ENCODE results near the gene ANKH.

ANKH gene

DNA sequence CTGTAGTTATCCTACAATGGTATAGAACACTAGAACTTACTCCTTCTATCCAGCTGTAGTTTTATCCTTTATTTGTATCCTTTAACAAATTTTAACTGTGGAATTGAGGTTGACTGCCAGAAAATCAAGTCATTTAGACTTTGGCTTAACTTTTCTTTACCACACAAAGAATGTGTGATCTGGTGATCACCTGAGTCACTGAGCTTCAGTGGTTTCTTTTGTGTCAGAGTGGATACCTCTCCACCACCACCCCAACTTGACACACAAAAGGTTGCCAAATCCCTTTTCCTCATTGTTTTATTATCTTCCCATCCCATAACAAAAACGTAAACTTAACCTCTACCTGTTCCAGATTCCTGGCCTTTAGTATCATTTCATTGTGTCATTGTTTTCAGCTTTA is 201.6 kb downstream of the ANKH start:
- no peaks in the 10 kb centered on the region for H3K9me3 ChIP-seq (ENCODE audit: low read length)
- peaks cover 13% of the 10 kb centered on the region for H3K4me1 ChIP-seq (ENCODE audit: insufficient read depth, low read length)
- no peak overlapping the region for H2AFZ ChIP-seq (ENCODE audit: low read depth, low read length)
- H3K36me3 ChIP-seq (ENCODE audit: insufficient read depth, low read length): peaks cover 5% of the 10 kb centered on the region
- no peaks in the 10 kb centered on the region for H3K27me3 ChIP-seq (ENCODE audit: insufficient read depth, low read length)
- H3K4me3 ChIP-seq (ENCODE audit: low read length): no peak overlapping the region

DNA sequence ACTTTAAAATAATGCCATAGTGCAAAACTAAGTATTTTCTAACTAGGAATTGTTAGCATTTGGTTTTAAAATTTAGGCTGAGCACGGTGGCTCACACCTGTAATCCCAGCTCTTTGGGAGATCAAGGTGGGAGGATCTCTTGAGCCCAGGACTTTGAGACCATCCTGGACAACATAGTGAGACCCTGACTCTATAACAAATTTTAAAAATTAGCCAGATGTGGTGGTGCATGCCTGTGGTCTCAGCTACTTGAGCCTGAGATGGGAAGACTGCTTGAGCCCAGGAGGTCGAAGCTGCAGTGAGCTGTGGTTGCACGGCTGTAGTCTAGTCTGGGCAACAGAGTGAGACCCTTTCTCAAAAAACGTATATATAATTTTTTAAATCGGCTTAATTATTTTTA is 202.2 kb downstream of the ANKH start:
- Histone ChIP-seq H3K36me3 (ENCODE audit: insufficient read depth, low read length) (peaks cover 3% of the 10 kb centered on the region), H3K4me3 (ENCODE audit: low read length) (no peak overlapping the region), H3K9me3 (ENCODE audit: low read length) (no peaks in the 10 kb centered on the region), H3K4me1 (ENCODE audit: insufficient read depth, low read length) (peaks cover 13% of the 10 kb centered on the region), H3K27me3 (ENCODE audit: insufficient read depth, low read length) (no peaks in the 10 kb centered on the region), H2AFZ (ENCODE audit: low read depth, low read length) (no peak overlapping the region)

DNA sequence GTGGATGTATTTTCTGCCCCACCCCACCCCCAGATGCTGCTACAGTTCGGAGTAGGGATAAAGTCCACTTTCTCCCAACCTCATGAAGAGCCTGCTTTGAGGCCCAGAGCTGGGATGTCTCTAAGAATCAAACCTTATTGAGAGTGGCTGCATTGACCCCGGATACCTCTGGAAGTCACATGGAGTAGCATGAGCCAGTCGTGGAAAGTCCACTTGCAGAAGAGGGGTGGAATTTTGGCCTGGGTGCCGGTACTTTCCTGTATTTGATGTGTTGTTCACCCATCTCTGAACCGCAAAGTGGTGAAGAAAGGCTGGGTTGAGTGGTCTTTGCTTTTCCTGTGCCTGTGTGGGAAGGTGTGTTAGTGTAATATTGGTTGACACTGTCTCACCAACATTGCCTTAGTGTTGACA is 203.4 kb downstream of the ANKH start:
- H3K36me3 ChIP-seq (ENCODE audit: insufficient read depth, low read length): no peaks in the 10 kb centered on the region
- no peaks in the 10 kb centered on the region for H3K27me3 ChIP-seq (ENCODE audit: insufficient read depth, low read length)
- no peak overlapping the region for H3K4me3 ChIP-seq (ENCODE audit: low read length)
- H3K9me3 ChIP-seq (ENCODE audit: low read length): no peaks in the 10 kb centered on the region
- H2AFZ ChIP-seq (ENCODE audit: low read depth, low read length): no peak overlapping the region
- peaks cover 17% of the 10 kb centered on the region for H3K4me1 ChIP-seq (ENCODE audit: insufficient read depth, low read length)

DNA sequence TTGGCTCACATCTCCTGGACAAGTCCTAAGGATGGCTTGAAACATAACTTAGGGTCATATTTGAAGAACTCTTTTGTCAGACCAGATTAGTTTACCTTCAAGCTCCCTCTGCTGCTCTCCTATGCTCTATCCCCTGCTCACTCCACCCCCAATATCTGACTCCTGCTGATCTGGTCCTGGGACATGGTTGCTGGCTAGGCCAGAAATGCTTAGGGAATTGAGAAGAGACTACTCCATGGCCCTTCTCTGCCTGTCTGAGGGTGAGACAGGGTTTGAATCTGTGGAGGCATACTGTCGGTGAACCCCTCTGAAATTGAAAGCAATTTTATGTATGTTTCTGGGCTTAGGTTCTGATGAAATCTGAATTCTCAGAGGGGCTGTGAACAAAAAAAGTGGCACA is 203.8 kb downstream of the ANKH start:
- H3K4me3 ChIP-seq (ENCODE audit: low read length): no peak overlapping the region
- peaks cover 19% of the 10 kb centered on the region for H3K4me1 ChIP-seq (ENCODE audit: insufficient read depth, low read length)
- H3K9me3 ChIP-seq (ENCODE audit: low read length): no peaks in the 10 kb centered on the region
- no peaks in the 10 kb centered on the region for H3K36me3 ChIP-seq (ENCODE audit: insufficient read depth, low read length)
- H3K27me3 ChIP-seq (ENCODE audit: insufficient read depth, low read length): no peaks in the 10 kb centered on the region
- H2AFZ ChIP-seq (ENCODE audit: low read depth, low read length): no peak overlapping the region

DNA sequence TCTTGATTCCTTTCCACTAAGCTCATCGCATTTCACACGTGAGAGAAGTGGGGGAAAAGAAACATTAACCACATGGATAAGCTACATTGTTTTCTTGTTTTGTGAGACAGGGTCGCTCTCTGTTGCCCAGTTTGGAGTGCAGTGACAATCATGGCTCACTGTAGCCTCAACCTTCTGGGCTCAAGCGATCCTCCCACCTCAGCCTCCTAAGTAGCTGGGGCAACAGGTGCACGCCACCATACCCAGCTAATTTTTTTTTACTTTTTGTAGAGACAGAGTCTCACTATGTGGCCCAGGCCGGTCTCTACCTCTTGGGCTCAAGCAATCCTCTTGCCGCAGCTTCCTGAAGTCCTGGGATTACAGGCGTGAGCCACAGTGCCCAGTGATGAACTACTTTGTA is 204.3 kb downstream of the ANKH start:
- Histone ChIP-seq H3K9me3 (ENCODE audit: low read length) (no peaks in the 10 kb centered on the region), H3K27me3 (ENCODE audit: insufficient read depth, low read length) (no peaks in the 10 kb centered on the region), H3K4me1 (ENCODE audit: insufficient read depth, low read length) (peaks cover 19% of the 10 kb centered on the region), H3K36me3 (ENCODE audit: insufficient read depth, low read length) (no peaks in the 10 kb centered on the region), H2AFZ (ENCODE audit: low read depth, low read length) (no peak overlapping the region), H3K4me3 (ENCODE audit: low read length) (no peak overlapping the region)

DNA sequence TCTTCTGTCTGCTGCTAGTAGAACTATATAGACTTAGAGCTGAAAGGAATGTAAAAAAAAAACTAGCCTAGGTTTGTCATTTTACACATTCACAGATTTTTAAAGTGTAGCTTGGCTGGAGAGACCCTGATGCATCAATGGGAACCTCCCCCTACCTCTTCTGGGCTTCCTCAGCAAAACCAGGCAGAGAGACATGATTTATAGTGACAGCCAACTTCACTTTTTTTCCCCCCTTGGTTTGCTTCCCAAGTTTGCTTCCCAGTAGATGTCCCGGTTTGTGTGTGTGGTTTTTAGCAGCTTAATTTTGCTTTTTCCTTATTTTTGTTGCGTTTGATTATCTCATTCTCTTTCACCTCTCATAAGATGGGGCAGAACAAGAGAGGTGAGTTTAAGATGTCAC is 205.2 kb downstream of the ANKH start:
- Histone ChIP-seq H3K9me3 (ENCODE audit: low read length) (no peaks in the 10 kb centered on the region), H2AFZ (ENCODE audit: low read depth, low read length) (no peak overlapping the region), H3K27me3 (ENCODE audit: insufficient read depth, low read length) (no peaks in the 10 kb centered on the region), H3K4me3 (ENCODE audit: low read length) (no peak overlapping the region), H3K4me1 (ENCODE audit: insufficient read depth, low read length) (peaks cover 19% of the 10 kb centered on the region), H3K36me3 (ENCODE audit: insufficient read depth, low read length) (no peaks in the 10 kb centered on the region)

DNA sequence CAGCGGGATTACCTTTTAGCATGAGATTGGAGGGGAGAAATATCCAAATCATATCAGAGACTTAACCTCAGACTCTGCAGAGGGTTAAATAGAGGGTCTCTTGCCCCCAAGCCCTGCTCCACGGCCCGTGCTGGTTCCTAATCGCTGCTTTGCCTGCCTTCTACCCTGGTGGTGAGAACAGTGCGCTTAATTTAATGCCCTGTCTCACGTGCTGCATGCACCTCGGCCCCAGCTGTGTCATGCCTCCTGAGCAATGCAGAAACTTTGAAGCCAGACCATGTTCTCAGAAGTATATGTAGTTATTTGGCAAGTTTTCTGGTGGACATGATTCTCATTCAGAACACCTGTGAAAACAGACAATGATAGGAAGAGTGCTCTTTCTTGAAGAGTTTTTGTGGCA is 205.6 kb downstream of the ANKH start:
- H3K27me3 ChIP-seq (ENCODE audit: insufficient read depth, low read length): no peaks in the 10 kb centered on the region

DNA sequence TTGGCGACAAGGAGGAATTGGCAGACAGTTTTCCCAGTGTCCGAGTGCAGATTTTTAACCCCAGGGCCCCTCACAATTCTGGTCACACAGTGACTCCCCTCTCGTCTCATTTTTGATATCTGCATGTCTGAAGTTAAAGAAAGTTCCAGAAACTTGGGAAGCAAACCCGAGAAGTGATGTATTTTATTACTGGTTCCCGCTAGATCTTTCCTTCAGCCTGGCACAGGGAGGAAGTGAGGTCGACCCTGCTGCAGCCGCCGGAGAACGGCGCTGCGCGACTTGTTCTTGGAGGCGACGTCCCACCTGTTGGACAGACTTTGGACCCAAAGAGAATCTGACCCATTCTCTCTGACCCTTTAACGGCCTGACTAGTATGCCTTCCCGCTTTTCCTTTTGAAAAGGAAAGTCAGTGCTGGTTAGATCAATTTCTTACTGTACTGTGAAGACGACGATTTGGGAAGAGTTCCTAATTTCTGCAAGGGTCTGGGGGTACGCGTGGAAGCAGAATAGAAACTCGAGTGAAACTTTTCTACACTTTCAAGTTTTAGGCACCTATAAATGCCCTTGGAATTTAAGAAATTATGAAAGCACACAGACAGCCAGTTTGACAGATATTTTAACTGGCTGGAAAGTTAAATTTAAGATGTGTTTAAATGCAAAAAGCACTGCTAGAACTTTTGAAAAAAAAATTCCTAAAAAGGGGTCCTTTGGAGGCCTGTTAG is 206.3 kb downstream of the ANKH start:
- no peaks in the 10 kb centered on the region for H3K36me3 ChIP-seq (ENCODE audit: insufficient read depth, low read length)

More for the DNA sequence above, 205.6 kb downstream of the ANKH start:
- H3K9me3 ChIP-seq (ENCODE audit: low read length): no peaks in the 10 kb centered on the region
- H3K4me3 ChIP-seq (ENCODE audit: low read length): peak overlapping the region; percentile 67
- H3K36me3 ChIP-seq (ENCODE audit: insufficient read depth, low read length): no peaks in the 10 kb centered on the region
- peaks cover 19% of the 10 kb centered on the region for H3K4me1 ChIP-seq (ENCODE audit: insufficient read depth, low read length)
- no peak overlapping the region for H2AFZ ChIP-seq (ENCODE audit: low read depth, low read length)

DNA sequence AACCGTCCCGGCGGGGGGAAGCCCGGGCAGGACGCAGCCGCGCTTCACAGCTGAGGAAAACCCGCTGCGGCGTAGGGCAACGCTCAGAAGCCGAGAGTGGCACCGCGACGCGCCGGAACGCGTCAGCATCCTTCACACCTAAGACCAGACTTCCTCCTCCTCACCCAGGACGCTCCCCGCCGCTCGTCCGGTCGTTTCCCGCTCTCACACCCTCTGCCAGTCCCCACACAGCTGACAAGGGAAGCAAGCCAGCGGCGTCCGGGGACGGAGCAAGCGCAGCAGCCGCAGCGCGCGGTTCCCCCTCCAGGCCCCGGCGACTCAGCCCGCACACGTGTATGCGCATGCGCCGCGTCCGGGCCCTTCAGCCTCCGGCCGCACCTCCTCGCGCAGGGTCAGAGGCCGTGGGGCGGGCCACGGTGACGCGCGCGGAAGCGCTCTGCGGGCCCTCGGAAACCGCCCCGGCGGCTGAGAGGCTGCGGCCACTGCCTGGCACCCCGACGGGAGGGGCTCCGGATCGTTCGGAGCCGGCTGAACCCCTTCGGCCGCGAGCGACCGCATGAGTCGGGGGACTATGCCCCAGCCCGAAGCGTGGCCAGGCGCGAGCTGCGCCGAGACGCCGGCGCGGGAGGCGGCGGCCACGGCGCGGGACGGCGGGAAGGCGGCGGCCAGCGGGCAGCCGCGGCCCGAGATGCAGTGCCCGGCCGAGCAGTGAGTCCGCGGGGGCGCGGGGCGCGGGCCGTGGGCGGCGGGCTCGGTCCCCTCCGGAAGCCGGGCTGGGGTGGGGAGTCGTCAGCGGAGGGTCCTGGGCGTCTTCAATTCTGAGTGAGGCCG is 207.1 kb downstream of the ANKH start, which contains the start of gene OTULIN:
Gene OTULIN, plus strand, starts transcription at position 449 of the 831 bp plus-strand sequence. Its CDS starts 108 bp downstream, at position 557.
- Histone ChIP-seq H3K27me3 (ENCODE audit: insufficient read depth, low read length) (no peaks in the 10 kb centered on the region), H3K4me3 (ENCODE audit: low read length) (peak within 1 kb of the TSS; percentile 67)

More for the DNA sequence above, 206.3 kb downstream of the ANKH start:
- H2AFZ ChIP-seq (ENCODE audit: low read depth, low read length): peak overlapping the region; percentile 38
- H3K9me3 ChIP-seq (ENCODE audit: low read length): no peaks in the 10 kb centered on the region
- peak overlapping the region; percentile 67 for H3K4me3 ChIP-seq (ENCODE audit: low read length)
- no peaks in the 10 kb centered on the region for H3K27me3 ChIP-seq (ENCODE audit: insufficient read depth, low read length)
- peaks cover 19% of the 10 kb centered on the region for H3K4me1 ChIP-seq (ENCODE audit: insufficient read depth, low read length)

DNA sequence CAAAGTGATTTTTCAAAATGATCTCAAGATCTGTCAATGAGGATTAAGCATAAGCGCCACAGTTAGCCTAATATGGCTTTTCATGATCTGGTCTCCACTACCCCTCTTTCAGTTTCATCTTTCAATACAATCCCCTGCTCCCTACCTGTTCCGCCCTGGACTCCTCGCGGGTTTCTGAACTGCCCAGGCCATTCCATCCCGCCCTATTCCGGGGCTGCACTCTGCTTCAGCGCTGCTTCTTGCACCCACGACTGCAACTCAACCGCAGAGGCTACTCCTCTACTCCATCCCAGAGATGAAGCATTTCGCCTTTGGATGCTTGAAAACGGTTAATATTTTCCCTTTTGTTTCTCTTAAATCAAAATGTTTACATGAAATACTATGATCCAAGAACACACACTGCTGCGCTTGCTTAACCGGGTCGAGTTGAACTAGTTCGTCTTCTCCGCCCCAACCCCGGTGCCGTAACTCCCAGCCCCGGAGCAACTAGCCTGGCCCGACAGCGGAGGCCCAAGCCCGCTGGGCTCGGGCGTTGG is 207.8 kb downstream of the ANKH start:
- Histone ChIP-seq H3K36me3 (ENCODE audit: insufficient read depth, low read length) (no peaks in the 10 kb centered on the region), H3K4me3 (ENCODE audit: low read length) (peak overlapping the region; percentile 67), H3K9me3 (ENCODE audit: low read length) (no peaks in the 10 kb centered on the region), H3K27me3 (ENCODE audit: insufficient read depth, low read length) (no peaks in the 10 kb centered on the region), H3K4me1 (ENCODE audit: insufficient read depth, low read length) (peaks cover 19% of the 10 kb centered on the region), H2AFZ (ENCODE audit: low read depth, low read length) (peak overlapping the region; percentile 38)

More for the DNA sequence above, 207.1 kb downstream of the ANKH start, which contains the start of gene OTULIN:
- Histone ChIP-seq H3K4me1 (ENCODE audit: insufficient read depth, low read length) (peaks cover 19% of the 10 kb centered on the region), H3K9me3 (ENCODE audit: low read length) (no peaks in the 10 kb centered on the region), H2AFZ (ENCODE audit: low read depth, low read length) (peak within 1 kb of the TSS; percentile 38), H3K36me3 (ENCODE audit: insufficient read depth, low read length) (no peaks in the 10 kb centered on the region)

DNA sequence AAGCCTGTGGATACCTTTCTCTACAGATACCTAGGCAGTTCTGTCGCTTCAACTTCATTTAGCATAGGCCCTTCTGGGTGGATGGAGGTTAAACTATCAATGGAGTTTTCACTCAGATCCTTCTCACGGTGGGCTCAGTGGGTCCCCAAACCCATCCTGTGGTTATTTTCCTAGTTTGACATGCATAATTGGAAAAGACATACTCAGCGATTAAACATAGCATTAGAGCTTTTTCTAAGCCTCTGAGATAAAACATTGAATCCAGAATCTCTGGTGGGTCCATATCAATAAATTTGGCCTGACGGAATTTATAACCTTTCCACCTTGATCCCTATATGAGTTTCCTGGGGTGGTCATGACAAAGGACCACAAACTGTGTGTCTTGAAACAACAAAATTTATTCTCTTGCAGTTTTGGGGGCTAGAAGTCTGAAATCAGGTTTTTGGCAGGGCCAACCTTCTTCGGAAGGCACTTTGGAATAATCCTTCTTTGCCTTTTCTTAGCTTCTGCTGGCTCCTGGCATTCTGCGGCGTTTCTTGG is 208.8 kb downstream of the ANKH start:
- no peaks in the 10 kb centered on the region for H3K9me3 ChIP-seq (ENCODE audit: low read length)
- H3K27me3 ChIP-seq (ENCODE audit: insufficient read depth, low read length): no peaks in the 10 kb centered on the region
- peak overlapping the region; percentile 67 for H3K4me3 ChIP-seq (ENCODE audit: low read length)
- no peak overlapping the region for H2AFZ ChIP-seq (ENCODE audit: low read depth, low read length)
- no peaks in the 10 kb centered on the region for H3K36me3 ChIP-seq (ENCODE audit: insufficient read depth, low read length)
- peaks cover 19% of the 10 kb centered on the region for H3K4me1 ChIP-seq (ENCODE audit: insufficient read depth, low read length)

DNA sequence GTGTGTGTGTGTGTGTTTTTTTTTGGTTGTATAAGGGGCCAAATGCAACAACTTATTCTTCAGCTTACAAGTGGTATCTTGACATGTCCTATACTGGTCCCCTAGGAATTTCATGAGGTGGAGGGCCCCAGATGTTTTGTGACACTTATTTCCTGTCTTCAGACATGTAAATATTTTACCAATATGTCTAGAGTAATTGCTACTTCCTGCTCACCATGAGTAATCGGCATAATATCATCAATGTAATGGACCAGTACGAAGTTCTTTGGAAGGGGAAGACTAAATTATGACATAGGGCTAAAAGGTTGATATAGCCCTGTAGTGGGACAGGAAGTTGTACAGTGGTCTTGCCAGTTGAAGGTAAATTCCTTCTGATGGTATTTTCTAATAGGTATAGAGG is 210.7 kb downstream of the ANKH start:
- Histone ChIP-seq H3K36me3 (ENCODE audit: insufficient read depth, low read length) (no peaks in the 10 kb centered on the region), H2AFZ (ENCODE audit: low read depth, low read length) (no peak overlapping the region), H3K4me3 (ENCODE audit: low read length) (no peak overlapping the region), H3K4me1 (ENCODE audit: insufficient read depth, low read length) (peaks cover 13% of the 10 kb centered on the region), H3K9me3 (ENCODE audit: low read length) (no peaks in the 10 kb centered on the region), H3K27me3 (ENCODE audit: insufficient read depth, low read length) (no peaks in the 10 kb centered on the region)
